Activated CD4-positive, alpha-beta T cell treated with anti-CD3 and anti-CD28 coated beads, Interleukin-2, amount 50 U/mL, for 16 hours (primary cell): Measurements from ENCODE around the gene CPLX1.
"Not testable (repeated sequence)": the region's sequence is repeated elsewhere in the genome, so short reads cannot be mapped to it uniquely, and the experiment has no call there.

ENCODE experiments used
- DNase-seq: peaks from one replicate; pipeline ENCODE4 v3.0.0-alpha.2; 2020

CPLX1 gene

DNA sequence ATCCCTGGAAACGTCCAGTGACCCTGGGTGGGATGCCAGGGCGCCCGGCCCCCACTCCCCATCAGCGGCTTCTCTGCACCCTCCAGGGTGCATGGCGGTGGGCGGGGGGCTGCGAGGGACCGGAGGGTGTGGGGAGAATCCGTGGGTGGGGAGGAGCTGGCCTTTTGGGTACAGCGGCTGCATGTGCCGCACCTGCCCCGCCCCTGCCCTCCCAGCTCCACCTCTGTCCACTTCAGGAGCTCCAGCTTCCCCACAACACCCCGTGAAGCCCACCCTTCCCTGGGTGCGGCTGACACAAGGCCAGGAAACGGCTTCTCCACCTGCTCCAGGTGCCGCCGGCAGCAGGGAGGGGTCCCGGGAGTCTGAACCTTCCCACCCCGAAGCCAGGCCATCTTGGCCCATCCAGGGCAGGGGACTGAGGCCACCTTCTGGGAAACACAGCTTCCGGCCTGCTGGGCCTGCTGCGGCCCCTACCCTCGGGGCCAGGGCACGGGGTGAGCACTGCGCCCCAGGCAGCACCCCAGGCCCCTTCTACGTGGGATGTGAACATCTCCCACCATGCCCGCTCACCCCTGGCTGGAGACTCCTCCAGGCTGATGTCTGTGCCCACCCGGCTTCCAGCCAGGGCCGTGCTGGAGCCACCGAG lies 34.6 kb downstream of the CPLX1 start:
- DNase-seq = no peak

DNA sequence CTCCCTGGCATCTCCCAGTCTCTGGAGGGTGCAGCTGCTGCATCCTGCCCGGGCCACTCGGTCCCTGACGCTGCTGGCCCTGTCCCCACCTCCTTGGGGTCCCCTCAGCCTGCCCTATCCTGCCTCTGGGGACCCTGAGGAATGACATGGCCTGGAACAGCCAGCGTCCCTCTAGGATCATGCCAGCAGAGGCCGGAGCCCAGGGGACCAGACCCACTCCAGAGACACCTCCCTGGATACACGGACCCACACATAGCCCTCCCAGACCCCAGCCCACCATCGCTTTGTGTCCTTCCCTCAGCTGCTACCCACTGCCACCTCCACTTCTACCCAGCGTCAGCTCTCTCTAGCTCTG lies 35.5 kb downstream of the CPLX1 start:
- DNase-seq = no peak

DNA sequence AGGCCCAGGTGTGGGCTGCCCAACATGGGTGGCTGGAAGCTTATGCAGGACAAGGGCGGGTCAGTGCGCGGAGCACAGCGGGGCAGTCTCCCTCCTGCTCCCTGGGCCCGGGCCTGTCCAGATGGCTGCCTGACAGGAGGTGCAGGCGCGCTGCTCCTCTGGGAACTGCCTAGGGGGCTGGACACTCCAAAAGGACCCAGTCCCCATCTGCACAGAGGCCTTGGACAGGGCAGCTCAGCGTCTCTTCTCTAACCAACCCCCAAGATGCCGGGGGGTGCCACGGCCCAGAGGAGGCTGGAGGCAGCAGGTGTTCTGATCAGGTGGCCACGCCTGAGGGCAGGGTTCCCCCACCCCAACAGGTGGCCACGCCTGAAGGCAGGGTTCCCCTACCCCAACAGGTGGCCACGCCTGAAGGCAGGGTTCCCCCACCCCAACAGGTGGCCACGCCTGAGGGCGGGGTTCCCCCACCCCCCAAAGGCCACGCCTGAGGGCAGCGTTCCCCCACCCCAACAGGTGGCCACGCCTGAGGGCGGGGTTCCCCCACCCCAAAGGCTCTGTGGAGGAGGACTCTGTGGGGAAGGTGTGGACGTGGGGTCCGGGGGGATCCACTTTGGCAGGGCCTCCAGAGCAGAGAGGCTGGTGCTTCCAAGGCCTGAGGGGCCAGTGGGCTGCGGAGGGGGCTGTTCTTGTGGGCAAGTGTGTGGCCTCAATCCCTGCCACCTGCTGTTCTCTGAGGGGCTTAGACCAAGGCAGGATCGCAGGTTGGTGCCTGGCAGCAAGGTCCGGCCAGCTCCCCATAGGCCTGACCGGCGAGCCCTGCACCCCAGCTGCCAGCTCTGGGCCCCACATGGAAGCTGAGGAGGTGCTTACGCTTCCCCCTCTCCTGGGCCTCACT lies 36.1 kb downstream of the CPLX1 start:
- DNase-seq = no peak

DNA sequence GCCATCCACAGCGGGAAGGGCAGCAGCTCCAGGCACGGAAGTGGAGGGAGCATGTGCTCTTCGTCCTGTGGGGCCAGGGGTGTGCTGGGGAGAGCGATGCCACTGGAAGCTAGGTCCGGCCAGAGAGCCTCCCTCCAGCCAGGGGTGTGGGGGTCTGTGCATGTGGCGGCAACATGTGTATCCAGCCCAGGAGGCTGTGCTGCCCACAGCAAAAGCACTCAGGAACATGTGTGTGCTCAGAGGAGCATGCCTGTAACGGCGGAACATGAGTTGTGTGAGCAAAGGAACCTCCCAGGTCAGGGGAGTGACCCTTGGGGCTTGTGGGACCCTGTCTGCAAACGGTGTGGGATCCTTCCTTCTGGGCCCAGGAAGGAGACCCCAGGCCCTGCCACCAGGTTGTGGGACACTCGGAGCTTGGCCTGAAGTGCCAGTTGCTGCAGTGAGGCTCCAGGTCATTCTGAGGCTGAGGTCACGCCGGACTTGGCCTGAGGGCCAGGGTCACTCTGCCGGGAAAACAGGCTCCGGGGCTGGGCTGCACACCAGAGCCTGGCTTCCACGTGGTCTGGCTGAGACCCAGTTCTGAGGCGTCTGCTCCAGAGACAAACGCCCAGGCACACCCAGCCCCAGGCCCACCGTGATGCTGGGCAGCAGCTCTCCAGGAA lies 37.2 kb downstream of the CPLX1 start:
- DNase-seq = no peak

DNA sequence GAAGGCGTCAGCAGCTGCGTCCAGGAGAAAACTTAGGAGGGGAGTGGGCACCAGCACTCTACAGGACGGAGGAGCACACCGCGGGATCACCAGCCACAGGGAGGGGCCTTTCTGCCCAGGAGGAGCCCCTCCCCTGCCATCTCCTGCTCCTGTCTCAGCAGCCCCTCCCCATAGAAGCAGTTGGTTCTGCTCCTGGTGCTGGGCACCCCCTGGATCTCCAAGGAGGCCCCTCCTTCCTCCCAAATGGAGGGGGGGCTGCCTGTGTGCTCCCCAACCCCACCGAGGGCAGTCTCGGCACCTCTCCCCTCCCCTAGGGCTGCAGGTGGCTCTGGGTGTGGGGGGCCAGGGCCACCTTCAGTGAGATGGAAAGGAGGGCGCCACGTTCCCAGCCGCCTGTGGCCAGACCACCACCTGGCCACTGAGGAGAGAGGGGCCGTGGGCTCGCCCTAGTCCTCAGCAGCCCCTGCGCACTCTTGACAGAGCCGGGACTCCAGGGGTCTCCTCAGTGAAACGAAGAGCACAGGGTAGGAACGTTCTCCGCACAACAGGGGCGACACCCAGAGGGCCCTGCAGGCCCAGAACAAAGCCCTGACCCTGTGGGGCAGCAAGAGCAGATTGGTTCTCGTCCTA lies 37.8 kb downstream of the CPLX1 start:
- no peak for DNase-seq

DNA sequence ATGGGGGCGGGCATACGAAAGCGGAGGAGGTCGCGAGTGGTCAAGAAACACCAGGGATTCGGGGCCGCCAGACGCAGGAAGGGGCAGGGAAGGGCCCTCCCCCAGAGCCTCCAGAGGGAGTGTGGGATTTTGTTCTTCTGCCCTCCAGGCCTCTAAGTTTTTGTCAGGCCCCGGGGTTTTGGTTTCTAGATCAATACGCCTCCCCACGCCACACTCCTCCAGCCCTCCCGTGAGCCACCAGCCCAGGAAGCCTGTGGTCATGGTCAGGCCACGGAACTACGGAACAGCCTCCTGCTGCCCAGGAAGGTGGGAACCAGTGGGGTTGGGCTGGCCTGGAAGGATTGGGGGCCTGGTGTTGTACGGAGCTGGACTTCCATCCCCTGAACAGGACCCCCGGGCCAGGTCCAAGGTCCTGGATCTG lies 38.4 kb downstream of the CPLX1 start:
- no peak for DNase-seq

DNA sequence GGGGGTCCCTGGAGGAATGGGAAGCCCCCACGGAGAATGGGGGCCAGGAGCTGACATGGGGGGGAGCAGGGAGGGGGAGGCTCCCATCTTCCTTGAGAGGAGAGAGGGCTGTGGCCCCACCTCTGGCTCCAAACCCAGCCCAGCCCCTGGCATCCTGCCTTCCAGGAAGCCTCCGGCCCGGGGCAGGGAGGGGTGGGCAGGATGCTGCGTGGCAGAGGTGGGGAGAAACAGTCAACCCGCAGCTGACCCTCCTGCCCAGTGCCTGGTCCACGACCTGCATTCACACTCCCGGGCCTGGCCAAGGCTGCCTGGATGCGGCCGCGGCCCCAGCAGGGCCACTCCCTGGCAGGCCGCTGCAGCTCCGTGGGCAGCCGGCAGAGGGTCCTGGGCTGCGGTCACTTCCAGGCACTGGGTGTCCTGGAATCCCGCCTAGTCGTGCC lies 39.0 kb downstream of the CPLX1 start:
- DNase-seq = no peak

DNA sequence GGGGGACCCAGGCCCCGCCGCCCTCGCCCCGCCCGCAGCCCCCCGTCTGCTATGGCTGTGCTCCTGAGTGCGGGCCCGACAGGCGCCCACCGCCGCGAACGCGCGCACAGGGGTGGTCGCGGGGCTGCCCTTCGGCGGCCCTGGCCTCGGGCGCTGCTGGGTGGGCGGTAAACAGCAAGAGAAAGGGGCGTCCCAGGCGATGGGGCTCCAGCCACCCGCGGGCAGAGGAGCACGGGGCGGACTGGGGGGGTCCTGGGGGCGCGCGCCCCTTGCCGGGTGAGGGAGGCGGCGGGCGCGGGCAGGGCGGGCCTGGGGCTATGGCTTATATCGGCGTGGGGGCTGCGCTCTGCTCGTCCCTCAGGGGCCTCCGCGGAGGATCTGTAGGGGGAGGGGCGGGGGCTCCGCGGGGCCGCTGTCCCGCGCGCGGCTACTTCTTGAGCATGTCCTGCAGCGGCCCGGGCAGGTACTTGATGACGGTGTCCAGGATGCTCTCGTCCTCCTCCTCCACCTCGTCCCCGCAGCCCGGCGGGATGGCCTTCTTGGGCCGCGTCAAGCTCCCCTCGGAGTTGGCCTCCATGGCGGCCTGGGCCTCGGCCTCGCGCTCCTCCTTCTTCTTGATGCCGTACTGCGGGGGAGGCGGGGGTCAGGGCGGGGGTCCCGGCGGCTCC lies 39.7 kb downstream of the CPLX1 start:
- DNase-seq = no peak

DNA sequence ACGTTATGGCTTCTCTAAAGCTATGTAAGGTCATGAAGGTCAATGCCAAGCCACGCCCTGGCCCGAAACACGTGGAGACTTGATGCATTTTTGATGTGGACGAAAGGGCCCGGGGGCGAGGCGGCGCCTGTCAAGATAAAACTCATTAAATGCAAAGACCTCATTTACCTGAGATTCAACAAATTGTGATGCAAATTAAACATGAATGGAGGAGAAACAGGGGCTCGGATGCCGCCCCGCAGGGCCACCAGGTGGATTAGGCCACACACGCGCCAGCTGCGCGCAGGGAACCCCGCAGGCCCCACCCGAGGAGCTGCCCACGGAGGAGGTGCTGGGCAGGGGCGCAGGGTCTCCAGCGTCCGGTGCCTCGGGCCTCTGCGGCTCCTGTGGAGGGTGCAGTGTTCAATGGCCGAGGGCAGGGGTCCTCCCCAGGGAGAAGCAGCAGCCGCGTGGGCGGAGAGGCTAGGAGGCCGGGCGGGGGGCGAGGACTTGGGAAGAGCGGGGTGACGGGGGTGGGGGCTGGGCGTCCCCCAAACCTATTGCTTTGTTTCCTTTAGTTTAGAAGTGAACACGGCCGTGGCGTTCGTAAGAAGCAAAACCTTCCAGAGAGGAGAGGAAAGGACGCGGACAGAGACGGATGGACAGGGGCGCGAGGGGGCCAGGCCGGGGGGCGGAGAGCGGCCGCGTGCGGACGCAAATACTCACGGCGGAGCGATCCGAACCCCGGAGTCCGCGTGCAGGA lies 40.4 kb downstream of the CPLX1 start:
- no peak for DNase-seq

DNA sequence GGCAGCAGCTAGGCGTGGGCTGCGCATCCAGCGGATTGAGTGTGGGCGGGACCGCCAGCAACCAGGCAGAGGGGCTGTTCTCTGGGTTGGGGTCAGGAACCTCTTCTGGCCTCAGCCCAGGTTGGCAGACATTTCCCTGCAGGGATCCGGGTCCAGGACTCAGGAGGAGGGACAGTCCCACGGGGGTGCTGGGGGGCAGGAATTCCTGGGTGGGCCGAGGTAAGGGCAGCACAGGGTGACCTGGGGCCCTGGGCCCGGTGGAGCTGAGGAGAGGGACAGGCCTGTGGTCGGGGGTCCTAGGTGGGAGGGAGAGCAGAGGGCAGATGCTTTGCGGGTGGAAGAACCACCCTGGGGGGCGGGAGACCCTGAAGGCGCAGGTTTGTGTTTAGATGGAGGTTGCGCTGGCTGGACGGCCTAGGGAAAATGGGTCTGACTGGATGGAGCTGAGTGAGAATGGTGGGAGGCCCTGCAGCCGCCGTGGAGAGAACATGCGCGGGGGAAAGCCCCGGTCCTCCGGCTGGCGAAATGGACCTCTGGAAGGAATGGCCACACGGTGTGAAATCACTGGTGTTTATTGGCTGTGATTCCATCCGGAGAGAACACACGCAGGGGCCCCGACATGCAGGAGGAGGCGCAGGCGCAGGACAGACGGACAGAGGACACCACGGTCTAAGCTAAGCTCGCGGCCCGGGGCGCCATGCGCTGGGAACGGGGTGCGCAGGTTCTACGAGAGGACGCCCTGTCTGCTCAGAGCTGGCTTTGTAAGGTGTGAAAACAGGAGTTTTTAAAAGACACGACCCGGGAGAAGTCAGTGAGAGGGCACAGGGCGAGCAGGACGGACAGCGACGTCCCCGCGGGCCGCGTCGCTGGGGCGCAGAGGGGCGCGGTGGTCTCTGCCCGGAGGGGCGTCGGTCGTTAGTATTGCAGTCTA lies 41.3 kb downstream of the CPLX1 start:
- DNase-seq = no peak

DNA sequence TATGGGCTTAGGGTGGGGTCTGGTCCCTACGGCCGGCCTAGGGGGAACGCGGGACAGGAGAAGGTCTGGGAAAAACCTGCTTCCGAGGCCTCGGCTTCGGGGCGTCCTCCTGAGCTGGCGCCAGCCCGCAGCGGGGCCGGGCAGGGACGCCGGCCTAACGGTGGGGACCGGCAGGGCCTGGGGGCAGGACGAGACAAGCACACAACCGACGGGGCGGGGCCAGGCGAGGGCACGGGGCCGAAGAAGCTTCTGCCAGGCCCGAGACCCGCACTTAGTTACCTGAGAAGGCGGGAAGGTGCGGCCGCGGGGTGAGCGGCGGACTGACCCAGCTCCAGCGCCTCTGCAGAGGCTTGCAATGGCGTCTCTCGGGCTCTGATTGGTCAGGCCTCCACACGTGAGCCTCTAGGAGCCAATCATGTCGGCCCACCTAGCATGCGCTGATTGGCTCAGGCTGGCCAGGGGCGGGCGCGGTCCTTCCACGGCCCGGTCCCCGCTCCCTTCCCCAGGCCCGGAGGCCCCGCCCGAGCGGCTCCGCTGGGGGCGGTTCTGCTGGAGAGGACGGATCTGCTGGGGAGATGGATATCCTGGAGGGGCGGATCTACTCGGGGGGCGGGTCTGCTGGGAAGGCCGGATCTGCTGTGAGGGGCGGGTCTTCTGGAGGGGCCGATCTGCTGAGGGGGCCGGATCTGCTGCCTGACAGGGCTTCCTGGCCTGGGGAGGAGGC lies 44.3 kb downstream of the CPLX1 start:
- peak; percentile 100 for DNase-seq

DNA sequence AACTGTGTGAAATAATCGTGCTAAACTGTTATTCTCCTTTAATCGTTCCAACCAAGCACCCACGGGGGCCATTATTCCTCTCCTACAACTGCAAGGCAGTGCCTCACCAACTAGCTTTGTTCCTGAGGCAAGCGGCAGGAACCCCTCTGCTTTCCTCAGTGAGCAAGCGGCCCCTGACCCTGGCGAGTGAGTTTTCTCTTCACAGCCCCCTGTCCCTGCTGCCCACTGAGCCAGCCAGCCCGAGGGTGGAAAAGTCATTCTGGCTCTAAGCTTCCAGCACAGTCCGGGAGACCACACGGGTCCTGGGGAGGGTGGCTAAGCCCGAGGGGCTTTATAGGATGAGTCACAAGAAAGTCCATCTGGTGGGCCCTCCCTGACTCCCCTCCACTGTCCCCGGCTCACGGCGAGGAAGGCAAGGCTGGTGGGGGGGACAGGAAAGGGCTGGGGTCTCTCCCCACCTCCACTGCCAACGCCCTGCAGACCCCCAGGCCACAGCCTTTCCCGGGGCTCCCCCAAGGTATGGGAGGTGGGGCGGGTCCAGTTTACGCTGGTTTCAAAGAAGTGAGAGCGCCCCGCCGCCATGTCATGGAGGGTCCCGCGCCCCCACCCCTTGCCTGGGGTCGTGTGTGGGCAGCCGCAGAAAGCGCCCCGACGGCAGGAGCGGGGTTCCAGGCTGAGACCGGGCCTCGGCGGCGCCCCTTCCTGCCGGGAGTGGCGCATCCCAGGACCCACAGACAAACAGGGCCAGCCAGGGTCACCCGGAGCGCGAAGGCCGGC lies 45.0 kb downstream of the CPLX1 start:
- no peak for DNase-seq

DNA sequence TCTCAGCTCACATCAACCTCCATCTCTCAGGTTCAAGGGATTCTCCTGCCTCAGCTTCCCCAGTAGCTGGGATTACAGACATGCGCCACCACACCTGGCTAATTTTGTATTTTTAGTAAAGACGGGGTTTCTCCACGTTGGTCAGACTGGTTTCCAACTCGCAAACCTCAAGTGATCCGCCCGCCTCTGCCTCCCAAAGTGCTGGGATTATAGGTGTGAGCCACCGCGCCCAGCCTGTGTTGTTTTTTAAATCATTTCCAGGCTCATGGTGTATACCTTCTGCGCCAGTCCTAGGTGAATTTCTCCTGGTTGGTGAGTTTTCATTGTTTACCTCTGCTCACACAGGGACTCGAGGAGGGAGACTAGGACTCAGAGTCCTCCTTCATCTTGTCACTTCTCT lies 45.7 kb downstream of the CPLX1 start:
- not testable (repeated sequence) for DNase-seq

DNA sequence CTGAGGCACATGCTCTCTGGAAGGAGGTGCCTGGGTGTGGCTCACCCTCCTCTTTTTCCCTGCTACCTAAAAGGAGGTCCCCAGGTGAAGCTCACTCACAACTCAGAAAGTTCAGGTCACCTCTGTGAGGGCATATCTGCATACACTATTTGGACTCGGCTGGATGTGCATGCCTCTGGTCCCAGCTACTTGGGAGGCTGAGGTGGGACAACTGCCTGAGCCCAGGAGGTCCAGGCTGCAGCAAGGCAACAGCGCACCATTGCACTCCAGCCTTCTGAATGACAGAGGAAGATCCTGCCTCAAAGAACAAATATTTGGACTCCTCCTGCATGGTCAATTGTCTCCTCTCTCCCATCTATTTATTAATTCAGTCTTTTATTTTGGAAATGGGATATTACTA lies 46.4 kb downstream of the CPLX1 start:
- no peak for DNase-seq

DNA sequence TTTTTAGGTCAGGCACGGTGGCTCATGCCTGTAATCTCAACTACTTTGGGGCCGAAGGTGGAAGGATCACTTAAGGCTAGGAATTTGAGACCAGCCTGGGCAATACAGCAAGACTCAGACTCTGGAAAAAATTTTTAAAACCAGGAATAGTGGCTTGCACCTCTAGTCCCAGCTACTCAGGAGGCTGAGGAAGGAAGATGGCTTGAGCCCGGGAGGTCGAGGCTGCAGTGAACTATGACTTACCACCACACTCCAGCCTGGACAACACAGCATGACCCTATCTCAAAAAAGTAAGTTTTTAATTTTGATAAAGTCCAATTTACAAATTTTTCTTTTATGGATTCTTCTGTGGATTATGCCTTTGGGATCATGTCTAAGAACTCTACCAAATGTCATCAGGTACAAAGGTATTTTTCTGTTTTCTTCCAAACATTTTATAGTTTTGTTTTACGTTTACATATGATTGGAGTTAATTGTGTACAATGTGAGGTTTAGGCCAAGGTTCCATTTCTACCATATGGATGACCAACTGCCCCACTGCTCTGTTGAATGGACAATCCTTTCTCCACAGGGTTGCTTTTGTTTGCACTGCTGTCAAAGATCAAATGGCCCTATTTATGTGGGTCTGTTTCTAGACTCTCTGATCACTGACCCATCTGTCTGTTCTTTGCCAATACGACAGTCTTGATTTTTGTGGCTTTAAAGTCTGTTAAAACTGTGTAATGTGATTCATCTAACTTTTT lies 48.2 kb downstream of the CPLX1 start:
- DNase-seq = no peak

DNA sequence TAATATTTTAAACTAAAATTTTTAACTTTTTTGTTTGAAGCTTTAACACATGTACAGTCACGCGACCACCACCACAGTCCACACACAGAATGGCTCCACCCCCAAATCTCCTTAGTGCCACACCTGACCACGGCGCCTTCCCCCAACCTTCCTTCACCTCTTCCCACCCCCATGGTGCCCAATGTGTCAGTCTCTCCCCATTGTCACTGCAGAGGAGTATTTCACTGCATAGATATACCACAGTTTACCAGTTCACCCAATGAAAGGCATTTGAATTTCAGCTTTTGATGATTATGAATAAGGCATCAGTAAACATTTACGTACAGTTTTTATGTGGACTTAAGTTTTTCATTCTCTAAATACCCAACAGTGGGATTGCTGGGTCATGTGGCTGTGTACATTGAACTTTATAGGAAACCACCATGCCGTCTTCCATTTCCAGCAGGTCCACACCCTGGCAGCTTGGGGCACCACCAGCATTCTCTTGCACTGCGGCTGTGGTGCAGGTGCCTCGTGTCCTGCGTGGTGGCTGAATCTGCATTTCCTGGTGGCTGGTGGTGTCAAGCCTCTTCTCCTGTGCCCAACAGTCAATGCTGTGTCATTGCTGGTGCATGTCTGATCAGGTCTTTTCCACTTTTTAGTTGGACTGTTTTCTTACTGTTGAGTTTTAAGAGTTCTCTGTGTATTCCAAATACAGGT lies 49.0 kb downstream of the CPLX1 start:
- no peak for DNase-seq

DNA sequence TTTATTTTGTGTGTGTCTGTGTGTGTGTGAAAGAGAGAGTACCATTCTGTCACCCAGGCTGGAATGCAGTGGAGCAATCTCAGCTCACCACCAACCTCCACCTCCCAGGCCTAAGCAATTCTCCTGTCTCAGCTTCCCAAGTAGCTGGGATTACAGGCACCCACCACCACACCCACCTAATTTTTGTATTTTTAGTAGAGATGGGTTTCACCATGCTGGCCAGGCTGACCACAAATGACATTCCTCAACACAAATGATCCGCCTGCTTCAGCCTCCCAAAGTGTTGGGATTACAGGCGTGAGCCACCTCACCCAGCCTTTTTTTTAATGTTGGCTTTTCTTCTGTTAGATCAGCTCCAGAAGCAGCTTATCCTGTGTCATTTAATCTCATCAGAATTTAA lies 50.4 kb downstream of the CPLX1 start:
- not testable (repeated sequence) for DNase-seq
